ENCODE measurements around the gene SLC25A45. TPM values are rescaled to one million over a fixed set of nuclear protein-coding genes. Genes with fewer than 3 reads are reported as not detected.

The SLC25A45 gene
- total and polyA plus RNA-seq, 2 donors from 2014 or later = 4.1 to 14.7 TPM

DNA sequence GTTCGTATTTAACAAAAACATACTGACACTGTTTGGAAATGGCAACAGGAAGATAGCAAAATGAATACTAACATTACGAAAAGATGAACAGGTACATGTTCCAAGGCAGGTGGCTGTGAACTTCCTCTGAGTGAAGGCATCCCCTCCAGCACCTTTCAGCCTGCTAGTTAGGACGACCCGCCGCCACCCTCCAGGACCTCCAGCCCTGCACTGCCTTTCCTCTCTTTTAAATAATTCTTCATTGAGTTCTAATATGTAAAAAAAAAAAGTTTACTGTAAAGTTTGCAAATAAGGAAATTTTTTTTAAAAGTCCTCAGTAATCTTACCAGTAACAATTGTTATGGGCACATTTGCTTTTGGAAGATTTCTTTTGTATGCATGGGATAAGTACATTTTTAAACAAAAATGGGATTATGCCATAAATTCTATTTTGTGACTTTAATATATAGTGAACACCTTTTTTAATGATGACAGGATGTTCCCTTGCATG lies 46.2 kb upstream of the SLC25A45 start:
- Histone ChIP-seq H3K9me3 (ENCODE audit: control insufficient read depth in 2 of 3, insufficient read depth in 1 of 3, low read length in 3 of 3) (no peaks in the 10 kb centered on the region), H3K27ac (ENCODE audit: low read depth in 2 of 2, low read length in 2 of 2) (peak overlapping the region; percentile 99 to 100), H3K4me3 (ENCODE audit: low read length in 3 of 3) (peak overlapping the region in 2 of 3 donors; percentile 98 to 99), H3K27me3 (ENCODE audit: control insufficient read depth, insufficient read depth, low read length) (no peaks in the 10 kb centered on the region), H3K36me3 (ENCODE audit: control insufficient read depth in 2 of 3, insufficient read depth in 3 of 3, low read length in 3 of 3) (peaks cover 0 to 38% (median 22%) of the 10 kb centered on the region in 3 donors), H3K4me1 (ENCODE audit: control insufficient read depth in 2 of 3, insufficient read depth in 2 of 3, low read depth in 1 of 3, low read length in 3 of 3) (peaks cover 0 to 30% (median 27%) of the 10 kb centered on the region in 3 donors), H3K9ac (ENCODE audit: low read length in 3 of 3) (peak overlapping the region in 2 of 3 donors; percentile 45 to 99)
- DNase-seq (peak in 1 of 5 donors; percentile 61), FAIRE-seq (no peak)
- intact Hi-C loops (cut with DNase I) = loop anchor here (5.0 kb wide), 1 partner anchor 74 kb away; no protein-coding TSS in a partner anchor
- TF ChIP-seq, protein P1, sequence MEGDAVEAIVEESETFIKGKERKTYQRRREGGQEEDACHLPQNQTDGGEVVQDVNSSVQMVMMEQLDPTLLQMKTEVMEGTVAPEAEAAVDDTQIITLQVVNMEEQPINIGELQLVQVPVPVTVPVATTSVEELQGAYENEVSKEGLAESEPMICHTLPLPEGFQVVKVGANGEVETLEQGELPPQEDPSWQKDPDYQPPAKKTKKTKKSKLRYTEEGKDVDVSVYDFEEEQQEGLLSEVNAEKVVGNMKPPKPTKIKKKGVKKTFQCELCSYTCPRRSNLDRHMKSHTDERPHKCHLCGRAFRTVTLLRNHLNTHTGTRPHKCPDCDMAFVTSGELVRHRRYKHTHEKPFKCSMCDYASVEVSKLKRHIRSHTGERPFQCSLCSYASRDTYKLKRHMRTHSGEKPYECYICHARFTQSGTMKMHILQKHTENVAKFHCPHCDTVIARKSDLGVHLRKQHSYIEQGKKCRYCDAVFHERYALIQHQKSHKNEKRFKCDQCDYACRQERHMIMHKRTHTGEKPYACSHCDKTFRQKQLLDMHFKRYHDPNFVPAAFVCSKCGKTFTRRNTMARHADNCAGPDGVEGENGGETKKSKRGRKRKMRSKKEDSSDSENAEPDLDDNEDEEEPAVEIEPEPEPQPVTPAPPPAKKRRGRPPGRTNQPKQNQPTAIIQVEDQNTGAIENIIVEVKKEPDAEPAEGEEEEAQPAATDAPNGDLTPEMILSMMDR (IDR thresholded peaks at IDR 0.05; ENCODE audit: borderline replicate concordance, extremely low read depth, insufficient read depth) = no peak

DNA sequence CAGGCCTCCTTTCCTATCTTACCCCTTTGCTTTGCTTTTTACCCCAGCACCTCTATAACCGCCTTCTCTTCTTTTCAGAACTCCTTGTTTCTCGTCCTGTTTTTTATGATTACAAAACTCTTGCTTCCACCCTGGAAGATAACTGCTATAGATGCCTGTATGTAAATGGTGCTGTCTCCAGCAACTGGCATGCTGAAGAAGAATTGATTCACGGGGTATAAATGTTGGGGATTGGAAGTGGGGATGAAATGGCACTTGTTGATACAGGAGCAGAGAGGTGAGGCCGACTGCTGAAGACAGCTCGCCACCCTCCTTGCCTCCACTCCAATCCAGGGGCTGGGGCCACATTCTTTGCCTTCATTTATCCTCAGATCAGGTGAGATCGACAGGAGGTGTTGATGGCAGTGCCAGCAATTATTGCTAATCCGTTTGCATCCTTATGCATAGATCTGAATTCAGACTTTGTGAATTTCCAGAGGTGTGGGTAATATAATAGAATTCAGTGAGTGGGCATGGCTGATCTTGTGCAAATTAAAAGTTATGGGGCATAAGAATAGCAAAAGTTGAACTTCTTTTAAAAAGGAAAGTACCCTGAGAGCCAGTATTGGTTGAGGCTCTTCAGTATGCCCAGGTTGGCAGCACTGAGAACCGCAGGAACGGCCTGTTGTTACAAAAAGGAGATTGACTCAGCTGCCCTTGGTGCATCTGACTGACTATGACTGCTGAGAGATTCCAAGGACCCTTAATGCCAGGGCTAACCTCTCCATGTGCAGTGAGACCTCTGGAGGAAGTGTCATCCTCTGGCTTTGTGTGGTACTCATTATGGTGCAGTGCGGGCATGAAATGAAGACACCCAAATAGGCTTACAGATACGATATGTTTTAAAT lies 45.5 kb upstream of the SLC25A45 start:
- H3K9me3 ChIP-seq (ENCODE audit: control insufficient read depth in 2 of 3, insufficient read depth in 1 of 3, low read length in 3 of 3) = no peaks in the 10 kb centered on the region
- intact Hi-C loops (cut with DNase I) = loop anchor here (5.0 kb wide), 1 partner anchor 74 kb away; no protein-coding TSS in a partner anchor
- no peaks in the 10 kb centered on the region for H3K27me3 ChIP-seq (ENCODE audit: control insufficient read depth, insufficient read depth, low read length)
- H3K36me3 ChIP-seq (ENCODE audit: control insufficient read depth in 2 of 3, insufficient read depth in 3 of 3, low read length in 3 of 3) = peaks cover 0 to 45% (median 26%) of the 10 kb centered on the region in 3 donors
- DNase-seq (peak in 1 of 5 donors; percentile 60), FAIRE-seq (no peak)
- TF ChIP-seq, protein P1 (IDR thresholded peaks at IDR 0.05; ENCODE audit: borderline replicate concordance, extremely low read depth, insufficient read depth) = no peak
- H3K4me1 ChIP-seq (ENCODE audit: control insufficient read depth in 2 of 3, insufficient read depth in 2 of 3, low read depth in 1 of 3, low read length in 3 of 3) = peaks cover 0 to 27% (median 23%) of the 10 kb centered on the region in 3 donors
- H3K4me3 ChIP-seq (ENCODE audit: low read length in 3 of 3) = peak overlapping the region in 2 of 3 donors; percentile 98 to 99
- peak overlapping the region in 2 of 3 donors; percentile 99 to 100 for H3K9ac ChIP-seq (ENCODE audit: low read length in 3 of 3)
- H3K27ac ChIP-seq (ENCODE audit: low read depth in 2 of 2, low read length in 2 of 2) = peak overlapping the region; percentile 99 to 100

DNA sequence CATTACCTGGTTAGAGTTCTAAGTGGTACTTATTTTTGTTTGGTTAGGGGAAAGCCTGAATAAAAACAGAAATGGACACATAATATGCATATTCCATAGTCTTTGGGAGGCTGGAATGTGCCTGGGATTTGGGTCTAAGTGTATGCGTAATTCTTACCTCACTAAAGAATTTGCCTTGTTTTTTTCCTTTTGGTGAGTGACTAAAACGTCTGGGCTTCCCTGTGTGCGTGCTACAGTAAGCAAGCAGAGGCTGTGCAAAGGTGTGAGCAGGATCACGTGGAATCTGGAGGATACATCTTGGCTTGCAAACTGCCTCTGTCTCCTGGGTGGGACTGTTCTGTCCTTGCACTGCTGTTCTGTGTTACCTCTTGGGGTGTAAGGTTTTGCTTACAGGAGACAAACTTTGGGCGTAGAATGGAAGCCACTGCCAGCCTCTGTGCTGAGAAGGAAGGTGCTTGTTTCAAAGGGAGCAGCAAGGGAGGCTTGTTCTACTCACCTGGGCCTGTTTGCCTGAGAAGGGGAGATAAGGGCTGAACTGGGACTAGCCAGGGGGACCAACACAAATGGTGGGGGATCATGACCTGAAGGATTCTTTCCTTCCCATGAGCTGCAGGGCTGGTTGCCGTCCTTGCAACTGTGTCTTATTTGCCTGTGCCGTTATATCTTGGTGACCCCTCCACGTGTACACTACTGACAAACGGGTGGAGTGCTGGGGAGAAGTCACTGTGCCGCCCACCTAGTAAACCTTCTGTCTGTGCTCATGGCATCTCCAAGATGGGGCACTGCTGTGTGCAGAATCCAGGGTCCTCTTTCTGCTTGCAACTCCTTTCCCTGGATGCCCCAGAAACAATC lies 44.6 kb upstream of the SLC25A45 start:
- no peak for FAIRE-seq
- intact Hi-C loops (cut with DNase I) = loop anchor here (5.0 kb wide), 1 partner anchor 75 kb away; no protein-coding TSS in a partner anchor
- Histone ChIP-seq H3K27me3 (ENCODE audit: control insufficient read depth, insufficient read depth, low read length) (no peaks in the 10 kb centered on the region), H3K27ac (ENCODE audit: low read depth in 2 of 2, low read length in 2 of 2) (peak overlapping the region; percentile 99 to 100), H3K36me3 (ENCODE audit: control insufficient read depth in 2 of 3, insufficient read depth in 3 of 3, low read length in 3 of 3) (peaks cover 0 to 48% (median 26%) of the 10 kb centered on the region in 3 donors), H3K9me3 (ENCODE audit: control insufficient read depth in 2 of 3, insufficient read depth in 1 of 3, low read length in 3 of 3) (no peaks in the 10 kb centered on the region), H3K4me1 (ENCODE audit: control insufficient read depth in 2 of 3, insufficient read depth in 2 of 3, low read depth in 1 of 3, low read length in 3 of 3) (peaks cover 0 to 27% (median 20%) of the 10 kb centered on the region in 3 donors), H3K4me3 (ENCODE audit: low read length in 3 of 3) (peak overlapping the region; percentile 59 to 99 (median 98)), H3K9ac (ENCODE audit: low read length in 3 of 3) (peak overlapping the region; percentile 47 to 100 (median 99))
- TF ChIP-seq, protein P1 (IDR thresholded peaks at IDR 0.05; ENCODE audit: borderline replicate concordance, extremely low read depth, insufficient read depth) = no peak
- peak in 1 of 5 donors; percentile 56 for DNase-seq

Measured in kidney (tissue), 14 donors.